GM12873 (cell line): ENCODE results near the gene SYT9.

ENCODE experiments used
- CTCF ChIP-seq: IDR thresholded peaks from 2 replicates; pipeline ENCODE4 v1.5.1; 2012; ENCODE audit warnings: low read depth, mild to moderate bottlenecking, moderate library complexity, low read length, control low read depth; ENCODE audit not compliant: insufficient read depth; ENCODE audit errors: missing control alignments

The SYT9 gene

GRCh38 chr11:7341551-7341950 lies 89.8 kb downstream of the SYT9 start:
- TF ChIP-seq CTCF: no peak

GRCh38 chr11:7347611-7348431 lies 96.1 kb downstream of the SYT9 start:
- no peak for TF ChIP-seq CTCF

GRCh38 chr11:7348432-7349304 lies 97.0 kb downstream of the SYT9 start:
- TF ChIP-seq CTCF: no peak

- TF ChIP-seq CTCF: no peak
Measured at GRCh38 chr11:7351228-7351627, 99.5 kb downstream of the SYT9 start.

GRCh38 chr11:7353100-7353499 lies 101.4 kb downstream of the SYT9 start:
- peak; percentile 68 for TF ChIP-seq CTCF

GRCh38 chr11:7364660-7365059 lies 113.0 kb downstream of the SYT9 start:
- TF ChIP-seq CTCF: no peak

GRCh38 chr11:7367803-7368202 lies 116.1 kb downstream of the SYT9 start:
- TF ChIP-seq CTCF: no peak
